ENCODE measurements around the gene TFAP2A. TPM values are rescaled to one million over a fixed set of nuclear protein-coding genes. Genes with fewer than 3 reads are reported as not detected.

The TFAP2A gene
- polyA plus RNA-seq, 1 donor from 2014 or later: 0.78 TPM

- H3K36me3 ChIP-seq (ENCODE audit: insufficient read depth, low read length): no peaks in the 10 kb centered on the region
- no peak overlapping the region for H3K27ac ChIP-seq (ENCODE audit: low read length)
- H3K9ac ChIP-seq (ENCODE audit: low read length): no peak overlapping the region
- H3K79me2 ChIP-seq (replicated peaks; ENCODE audit: insufficient read depth, low read length): no peaks in the 10 kb centered on the region
- no peak overlapping the region for H2AFZ ChIP-seq (ENCODE audit: low read depth, low read length)
- no peak for TF ChIP-seq TAF1 (IDR thresholded peaks at IDR 0.05; ENCODE audit: low read depth)
- TF ChIP-seq, protein P1, sequence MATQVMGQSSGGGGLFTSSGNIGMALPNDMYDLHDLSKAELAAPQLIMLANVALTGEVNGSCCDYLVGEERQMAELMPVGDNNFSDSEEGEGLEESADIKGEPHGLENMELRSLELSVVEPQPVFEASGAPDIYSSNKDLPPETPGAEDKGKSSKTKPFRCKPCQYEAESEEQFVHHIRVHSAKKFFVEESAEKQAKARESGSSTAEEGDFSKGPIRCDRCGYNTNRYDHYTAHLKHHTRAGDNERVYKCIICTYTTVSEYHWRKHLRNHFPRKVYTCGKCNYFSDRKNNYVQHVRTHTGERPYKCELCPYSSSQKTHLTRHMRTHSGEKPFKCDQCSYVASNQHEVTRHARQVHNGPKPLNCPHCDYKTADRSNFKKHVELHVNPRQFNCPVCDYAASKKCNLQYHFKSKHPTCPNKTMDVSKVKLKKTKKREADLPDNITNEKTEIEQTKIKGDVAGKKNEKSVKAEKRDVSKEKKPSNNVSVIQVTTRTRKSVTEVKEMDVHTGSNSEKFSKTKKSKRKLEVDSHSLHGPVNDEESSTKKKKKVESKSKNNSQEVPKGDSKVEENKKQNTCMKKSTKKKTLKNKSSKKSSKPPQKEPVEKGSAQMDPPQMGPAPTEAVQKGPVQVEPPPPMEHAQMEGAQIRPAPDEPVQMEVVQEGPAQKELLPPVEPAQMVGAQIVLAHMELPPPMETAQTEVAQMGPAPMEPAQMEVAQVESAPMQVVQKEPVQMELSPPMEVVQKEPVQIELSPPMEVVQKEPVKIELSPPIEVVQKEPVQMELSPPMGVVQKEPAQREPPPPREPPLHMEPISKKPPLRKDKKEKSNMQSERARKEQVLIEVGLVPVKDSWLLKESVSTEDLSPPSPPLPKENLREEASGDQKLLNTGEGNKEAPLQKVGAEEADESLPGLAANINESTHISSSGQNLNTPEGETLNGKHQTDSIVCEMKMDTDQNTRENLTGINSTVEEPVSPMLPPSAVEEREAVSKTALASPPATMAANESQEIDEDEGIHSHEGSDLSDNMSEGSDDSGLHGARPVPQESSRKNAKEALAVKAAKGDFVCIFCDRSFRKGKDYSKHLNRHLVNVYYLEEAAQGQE (IDR thresholded peaks at IDR 0.05; ENCODE audit: borderline replicate concordance): no peak
- TF ChIP-seq EZH2 (IDR thresholded peaks at IDR 0.05; ENCODE audit: borderline replicate concordance, insufficient read depth, low read length, poor library complexity, severe bottlenecking): no peak
- no peak for TF ChIP-seq EP300 (conservative IDR thresholded peaks at IDR 0.05; ENCODE audit: poor library complexity, severe bottlenecking)
- no peak for TF ChIP-seq SMC3 (conservative IDR thresholded peaks at IDR 0.05; ENCODE audit: poor library complexity)
- TF ChIP-seq RAD21 (conservative IDR thresholded peaks at IDR 0.05): no peak
- no peak for TF ChIP-seq CTCF (IDR thresholded peaks at IDR 0.05; ENCODE audit: poor library complexity, severe bottlenecking)
- no peak for TF ChIP-seq MXI1 (conservative IDR thresholded peaks at IDR 0.05; ENCODE audit: poor library complexity, severe bottlenecking)
- TF ChIP-seq POLR2AphosphoS5 (IDR thresholded peaks at IDR 0.05): no peak
- H3K9me2 ChIP-seq (ENCODE audit: insufficient read depth, low read length): no peaks in the 10 kb centered on the region
- H3K4me2 ChIP-seq (ENCODE audit: low read length): no peak overlapping the region
- no peak overlapping the region for H3K4me3 ChIP-seq (ENCODE audit: low read length)
- H3K9me3 ChIP-seq (ENCODE audit: low read length): no peaks in the 10 kb centered on the region
- no peaks in the 10 kb centered on the region for H3K27me3 ChIP-seq (ENCODE audit: insufficient read depth, low read depth, low read length)
- no peaks in the 10 kb centered on the region for H3F3A ChIP-seq (ENCODE audit: insufficient read depth, low read length, poor library complexity, severe bottlenecking)
- H4K20me1 ChIP-seq (ENCODE audit: insufficient read depth): no peaks in the 10 kb centered on the region
These were observed 26.3 kb upstream of the TFAP2A start for GRCh38 chr6:10441004-10441654.

DNA sequence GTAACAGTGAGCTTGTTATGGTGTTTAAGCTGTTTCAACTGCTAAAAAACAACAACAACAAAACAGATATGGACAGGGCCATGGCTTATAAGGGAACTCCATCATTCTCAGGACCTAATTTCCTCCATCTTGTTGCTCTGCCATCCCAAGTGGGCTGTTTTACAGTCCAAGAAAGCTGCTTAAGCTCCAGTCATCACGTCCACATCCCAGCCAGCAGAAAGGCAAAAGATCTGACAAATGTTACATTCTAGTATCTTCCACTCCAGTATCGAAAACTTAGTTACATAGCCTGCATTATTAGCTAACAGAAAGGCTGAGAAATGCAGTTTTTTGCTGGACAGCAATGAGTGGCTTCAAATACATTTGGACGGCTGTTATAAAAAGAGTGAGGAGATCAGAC is 23.0 kb upstream of the TFAP2A start:
- Histone ChIP-seq H3K79me2 (replicated peaks; ENCODE audit: insufficient read depth, low read length) (no peaks in the 10 kb centered on the region), H2AFZ (ENCODE audit: low read depth, low read length) (no peak overlapping the region), H3K9ac (ENCODE audit: low read length) (no peak overlapping the region), H3K4me3 (ENCODE audit: low read length) (no peak overlapping the region), H3K4me2 (ENCODE audit: low read length) (no peak overlapping the region), H3K9me3 (ENCODE audit: low read length) (no peaks in the 10 kb centered on the region), H3K9me2 (ENCODE audit: insufficient read depth, low read length) (no peaks in the 10 kb centered on the region), H3K27me3 (ENCODE audit: insufficient read depth, low read depth, low read length) (no peaks in the 10 kb centered on the region), H3K36me3 (ENCODE audit: insufficient read depth, low read length) (no peaks in the 10 kb centered on the region), H3K27ac (ENCODE audit: low read length) (no peak overlapping the region), H3F3A (ENCODE audit: insufficient read depth, low read length, poor library complexity, severe bottlenecking) (no peaks in the 10 kb centered on the region), H4K20me1 (ENCODE audit: insufficient read depth) (no peaks in the 10 kb centered on the region)
- TF ChIP-seq POLR2AphosphoS5 (IDR thresholded peaks at IDR 0.05) (no peak), CTCF (IDR thresholded peaks at IDR 0.05; ENCODE audit: poor library complexity, severe bottlenecking) (no peak), SMC3 (conservative IDR thresholded peaks at IDR 0.05; ENCODE audit: poor library complexity) (no peak), RAD21 (conservative IDR thresholded peaks at IDR 0.05) (no peak), MXI1 (conservative IDR thresholded peaks at IDR 0.05; ENCODE audit: poor library complexity, severe bottlenecking) (no peak), TAF1 (IDR thresholded peaks at IDR 0.05; ENCODE audit: low read depth) (no peak), EP300 (conservative IDR thresholded peaks at IDR 0.05; ENCODE audit: poor library complexity, severe bottlenecking) (no peak), EZH2 (IDR thresholded peaks at IDR 0.05; ENCODE audit: borderline replicate concordance, insufficient read depth, low read length, poor library complexity, severe bottlenecking) (no peak)
- TF ChIP-seq, protein P1 (IDR thresholded peaks at IDR 0.05; ENCODE audit: borderline replicate concordance): no peak

All from neural cell (in vitro differentiated cells).